Measurements from ENCODE around the gene ADCY5.

ADCY5 gene

DNA sequence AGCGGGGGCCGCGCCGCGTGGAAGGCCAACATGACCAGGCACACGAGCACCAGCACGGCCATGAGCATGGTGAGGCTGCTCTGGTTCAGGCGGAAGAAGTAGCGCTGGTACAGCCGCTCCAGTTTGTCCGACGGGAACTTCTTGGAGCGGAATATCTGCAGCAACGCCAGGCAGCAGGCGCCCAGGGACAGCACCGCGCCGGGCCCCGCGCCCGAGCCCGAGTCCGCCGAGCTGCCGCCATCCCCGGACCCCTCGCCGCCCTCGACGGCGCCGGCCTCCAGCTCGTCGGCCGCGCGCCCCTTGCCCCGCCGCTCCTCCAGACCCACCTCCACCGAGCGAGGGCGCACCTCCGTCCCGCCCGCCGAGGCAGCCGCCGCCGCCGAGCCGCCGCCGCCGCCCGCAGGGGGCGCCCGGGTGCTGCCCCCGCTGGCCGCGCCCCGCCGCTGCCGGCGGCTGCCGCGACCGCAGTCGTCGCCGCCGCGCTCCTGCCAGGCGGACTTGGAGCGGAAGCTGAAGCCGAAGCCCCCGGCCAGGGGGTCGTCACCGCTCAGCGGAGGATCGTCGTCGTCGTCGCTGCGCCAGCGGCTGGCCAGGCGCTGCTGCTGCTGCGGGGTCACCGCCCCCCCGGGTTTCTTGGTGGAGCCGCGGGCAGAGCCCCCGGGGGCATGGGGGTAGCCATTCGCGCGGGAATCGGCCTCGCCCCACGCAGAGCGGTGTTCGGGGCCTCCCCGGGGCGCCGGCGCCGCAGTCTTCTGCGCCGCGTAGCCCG is 957 bp downstream of the ADCY5 start:
- TF ChIP-seq FOXP2 (optimal IDR thresholded peaks at IDR 0.05; ENCODE audit: borderline replicate concordance, extremely low read depth, extremely low read length, insufficient read depth): no peak
- no peak for TF ChIP-seq TAF1 (IDR thresholded peaks at IDR 0.05; ENCODE audit: borderline replicate concordance, insufficient read depth, low read length)
- TF ChIP-seq POLR2AphosphoS5 (IDR thresholded peaks at IDR 0.05; ENCODE audit: low read depth, low read length): no peak
- TF ChIP-seq REST (IDR thresholded peaks at IDR 0.05; ENCODE audit: insufficient read depth in 1 of 2, low read depth in 2 of 2, low read length in 2 of 2): no peak
- TF ChIP-seq SIN3A (IDR thresholded peaks at IDR 0.05; ENCODE audit: borderline replicate concordance, insufficient read depth, low read length): no peak

DNA sequence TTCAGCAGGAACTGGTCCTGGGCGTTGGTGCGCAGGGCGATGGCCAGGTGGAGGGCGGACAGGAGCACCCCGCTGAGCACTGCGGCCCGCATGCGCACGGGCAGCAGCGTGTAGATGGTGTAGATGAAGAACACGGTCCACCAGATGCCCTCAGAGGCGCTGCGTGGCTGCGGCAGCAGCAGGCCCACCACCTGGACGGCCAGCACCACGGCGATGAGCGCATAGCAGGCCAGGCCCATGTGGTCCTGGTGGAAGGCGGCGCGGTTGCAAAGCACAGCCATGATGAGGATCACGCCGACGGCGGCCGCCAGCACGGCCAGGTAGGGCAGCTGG is 1.5 kb downstream of the ADCY5 start:
- TF ChIP-seq SIN3A (IDR thresholded peaks at IDR 0.05; ENCODE audit: borderline replicate concordance, insufficient read depth, low read length) (no peak), POLR2AphosphoS5 (IDR thresholded peaks at IDR 0.05; ENCODE audit: low read depth, low read length) (no peak), REST (IDR thresholded peaks at IDR 0.05; ENCODE audit: insufficient read depth in 1 of 2, low read depth in 2 of 2, low read length in 2 of 2) (no peak), TAF1 (IDR thresholded peaks at IDR 0.05; ENCODE audit: borderline replicate concordance, insufficient read depth, low read length) (no peak), FOXP2 (optimal IDR thresholded peaks at IDR 0.05; ENCODE audit: borderline replicate concordance, extremely low read depth, extremely low read length, insufficient read depth) (no peak)

GRCh38 chr3:123446610-123447109 is 2.2 kb downstream of the ADCY5 start:
- TF ChIP-seq SIN3A (IDR thresholded peaks at IDR 0.05; ENCODE audit: borderline replicate concordance, insufficient read depth, low read length) (no peak), TAF1 (IDR thresholded peaks at IDR 0.05; ENCODE audit: borderline replicate concordance, insufficient read depth, low read length) (no peak), REST (IDR thresholded peaks at IDR 0.05; ENCODE audit: insufficient read depth in 1 of 2, low read depth in 2 of 2, low read length in 2 of 2) (no peak), FOXP2 (optimal IDR thresholded peaks at IDR 0.05; ENCODE audit: borderline replicate concordance, extremely low read depth, extremely low read length, insufficient read depth) (no peak), POLR2AphosphoS5 (IDR thresholded peaks at IDR 0.05; ENCODE audit: low read depth, low read length) (no peak)

- TF ChIP-seq TAF1 (IDR thresholded peaks at IDR 0.05; ENCODE audit: borderline replicate concordance, insufficient read depth, low read length) (no peak), FOXP2 (optimal IDR thresholded peaks at IDR 0.05; ENCODE audit: borderline replicate concordance, extremely low read depth, extremely low read length, insufficient read depth) (no peak), POLR2AphosphoS5 (IDR thresholded peaks at IDR 0.05; ENCODE audit: low read depth, low read length) (no peak), REST (IDR thresholded peaks at IDR 0.05; ENCODE audit: insufficient read depth in 1 of 2, low read depth in 2 of 2, low read length in 2 of 2) (no peak), SIN3A (IDR thresholded peaks at IDR 0.05; ENCODE audit: borderline replicate concordance, insufficient read depth, low read length) (no peak)
Measured at GRCh38 chr3:123446210-123446609, 2.7 kb downstream of the ADCY5 start.

Measured in PFSK-1 (cell line).